ENCODE data around the gene MAML3.

Gene MAML3

DNA sequence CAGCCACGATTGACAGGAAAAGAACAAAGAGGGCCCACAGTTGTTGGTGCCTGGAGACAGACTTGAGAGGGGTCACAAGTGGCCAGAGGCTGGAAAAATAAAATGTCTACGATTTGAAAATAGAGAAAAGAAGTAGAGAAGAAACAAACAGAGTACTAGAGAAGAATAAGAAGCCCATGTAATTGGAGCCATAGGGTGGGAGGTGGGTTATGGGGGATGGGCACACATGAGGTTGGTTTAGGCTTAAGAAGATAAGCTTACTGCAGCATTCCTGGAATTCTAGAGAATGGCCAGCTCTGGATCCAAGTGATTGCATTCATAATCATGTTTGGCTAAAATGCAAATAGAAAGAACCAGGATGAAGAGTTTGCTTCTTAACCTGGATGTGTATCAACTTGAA is 210.7 kb downstream of the MAML3 start:
- Histone ChIP-seq H3K36me3 (ENCODE audit: control insufficient read depth, low read length) (no peaks in the 10 kb centered on the region), H4K20me1 (ENCODE audit: control insufficient read depth, insufficient read depth, low read depth, low read length) (no peaks in the 10 kb centered on the region), H3K27me3 (ENCODE audit: control insufficient read depth, low read length) (no peaks in the 10 kb centered on the region), H3K4me3 (ENCODE audit: low read length) (no peak overlapping the region), H3F3A (ENCODE audit: control insufficient read depth, insufficient read depth) (no peaks in the 10 kb centered on the region; the same call in 1 of the 2 replicates), H3K79me2 (ENCODE audit: control insufficient read depth, low read length) (peaks cover 10% of the 10 kb centered on the region), H3K27ac (ENCODE audit: low read depth, low read length) (no peak overlapping the region), H3K9me2 (replicated peaks; ENCODE audit: control insufficient read depth, low read length) (no peaks in the 10 kb centered on the region), H3K4me1 (ENCODE audit: control insufficient read depth, low read length) (peaks cover 32% of the 10 kb centered on the region), H3K4me2 (ENCODE audit: low read length) (no peak overlapping the region), H3K9me3 (ENCODE audit: control insufficient read depth, insufficient read depth, low read length) (no peaks in the 10 kb centered on the region)
- TF ChIP-seq CTCF (IDR thresholded peaks at IDR 0.05; ENCODE audit: low read depth, low read length, poor library complexity, severe bottlenecking) (no peak), EZH2phosphoT487 (IDR thresholded peaks at IDR 0.05; ENCODE audit: borderline replicate concordance, low read length) (no peak)

DNA sequence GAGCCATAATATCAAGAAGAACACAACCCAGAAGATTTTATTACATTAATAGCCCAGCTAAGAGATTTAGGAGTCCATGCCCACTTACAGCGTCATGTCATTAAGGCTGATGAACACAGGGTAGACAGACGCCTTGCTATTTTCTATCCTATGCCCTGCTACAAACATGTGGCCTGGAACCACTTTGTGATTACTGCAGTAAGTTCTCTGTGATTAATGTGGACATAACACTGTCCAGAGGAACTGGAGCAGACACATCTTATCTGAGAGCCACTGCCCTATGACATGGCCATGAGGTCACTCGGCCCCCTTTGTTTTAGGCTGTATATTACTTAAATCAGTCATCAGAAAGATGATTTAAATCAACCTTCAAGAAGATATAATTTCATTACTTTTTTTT is 211.7 kb downstream of the MAML3 start:
- no peak overlapping the region for H3K27ac ChIP-seq (ENCODE audit: low read depth, low read length)
- H3K4me3 ChIP-seq (ENCODE audit: low read length), result no peak overlapping the region
- TF ChIP-seq CTCF (IDR thresholded peaks at IDR 0.05; ENCODE audit: low read depth, low read length, poor library complexity, severe bottlenecking) (no peak), EZH2phosphoT487 (IDR thresholded peaks at IDR 0.05; ENCODE audit: borderline replicate concordance, low read length) (no peak)

DNA sequence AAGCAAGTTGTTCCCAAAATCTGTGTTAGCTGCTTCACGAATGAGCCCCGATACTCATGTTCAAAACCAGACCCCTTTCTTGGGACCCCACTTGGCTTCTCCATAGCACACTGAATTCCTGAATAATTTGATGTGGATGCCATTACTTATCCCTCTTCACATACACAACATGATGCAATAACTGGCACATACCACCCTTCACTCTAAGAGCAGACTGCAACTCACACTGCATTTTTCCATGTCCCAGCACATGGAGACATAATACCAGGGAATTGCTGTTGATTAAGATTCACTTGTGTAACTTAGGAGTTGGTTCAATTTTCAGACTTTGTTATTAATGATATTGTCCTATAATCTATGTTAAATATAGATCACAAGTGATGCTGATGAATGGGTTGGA is 213.4 kb downstream of the MAML3 start:
- Histone ChIP-seq H3K9me2 (replicated peaks; ENCODE audit: control insufficient read depth, low read length) (no peaks in the 10 kb centered on the region), H3F3A (ENCODE audit: control insufficient read depth, insufficient read depth) (no peaks in the 10 kb centered on the region), H3K27ac (ENCODE audit: low read depth, low read length) (no peak overlapping the region), H3K4me1 (ENCODE audit: control insufficient read depth, low read length) (peaks cover 6% of the 10 kb centered on the region), H3K27me3 (ENCODE audit: control insufficient read depth, low read length) (no peaks in the 10 kb centered on the region), H3K4me2 (ENCODE audit: low read length) (no peak overlapping the region), H3K4me3 (ENCODE audit: low read length) (no peak overlapping the region), H4K20me1 (ENCODE audit: control insufficient read depth, insufficient read depth, low read depth, low read length) (no peaks in the 10 kb centered on the region), H3K9me3 (ENCODE audit: control insufficient read depth, insufficient read depth, low read length) (no peaks in the 10 kb centered on the region), H3K79me2 (ENCODE audit: control insufficient read depth, low read length) (no peaks in the 10 kb centered on the region), H3K36me3 (ENCODE audit: control insufficient read depth, low read length) (no peaks in the 10 kb centered on the region)
- TF ChIP-seq CTCF (IDR thresholded peaks at IDR 0.05; ENCODE audit: low read depth, low read length, poor library complexity, severe bottlenecking) (no peak), EZH2phosphoT487 (IDR thresholded peaks at IDR 0.05; ENCODE audit: borderline replicate concordance, low read length) (no peak)

More for the DNA sequence above, 211.7 kb downstream of the MAML3 start:
- Histone ChIP-seq H3K36me3 (ENCODE audit: control insufficient read depth, low read length) (no peaks in the 10 kb centered on the region), H3K79me2 (ENCODE audit: control insufficient read depth, low read length) (peaks cover 7% of the 10 kb centered on the region), H3K27me3 (ENCODE audit: control insufficient read depth, low read length) (no peaks in the 10 kb centered on the region), H3K4me2 (ENCODE audit: low read length) (no peak overlapping the region), H3K9me2 (replicated peaks; ENCODE audit: control insufficient read depth, low read length) (no peaks in the 10 kb centered on the region), H3K9me3 (ENCODE audit: control insufficient read depth, insufficient read depth, low read length) (no peaks in the 10 kb centered on the region), H4K20me1 (ENCODE audit: control insufficient read depth, insufficient read depth, low read depth, low read length) (no peaks in the 10 kb centered on the region), H3F3A (ENCODE audit: control insufficient read depth, insufficient read depth) (no peaks in the 10 kb centered on the region), H3K4me1 (ENCODE audit: control insufficient read depth, low read length) (peaks cover 22% of the 10 kb centered on the region)

DNA sequence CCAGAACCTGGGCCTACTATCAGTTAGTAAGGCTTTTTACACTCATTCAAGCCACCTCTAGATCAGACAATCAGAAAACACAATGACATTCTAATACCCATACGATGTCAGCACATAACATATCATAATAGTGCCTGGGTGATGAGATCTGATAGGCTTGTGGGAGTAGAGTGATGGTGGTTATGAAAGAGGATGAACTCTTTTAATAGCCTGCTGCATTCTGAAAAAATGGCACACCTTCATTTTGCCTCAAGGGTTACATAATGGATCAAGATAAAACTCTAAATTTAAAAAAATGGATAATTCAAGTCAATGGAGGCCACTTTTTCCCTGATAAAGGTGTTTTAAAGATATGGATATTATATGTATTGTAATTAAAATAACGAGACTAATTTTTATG is 215.6 kb downstream of the MAML3 start:
- H3K36me3 ChIP-seq (ENCODE audit: control insufficient read depth, low read length), result no peaks in the 10 kb centered on the region
- no peaks in the 10 kb centered on the region for H3K4me1 ChIP-seq (ENCODE audit: control insufficient read depth, low read length)
- H3K27me3 ChIP-seq (ENCODE audit: control insufficient read depth, low read length), result no peaks in the 10 kb centered on the region
- H3K4me2 ChIP-seq (ENCODE audit: low read length), result no peak overlapping the region
- no peaks in the 10 kb centered on the region for H3K79me2 ChIP-seq (ENCODE audit: control insufficient read depth, low read length)
- no peaks in the 10 kb centered on the region for H3K9me2 ChIP-seq (replicated peaks; ENCODE audit: control insufficient read depth, low read length)
- H3K4me3 ChIP-seq (ENCODE audit: low read length), result no peak overlapping the region
- TF ChIP-seq EZH2phosphoT487 (IDR thresholded peaks at IDR 0.05; ENCODE audit: borderline replicate concordance, low read length), result no peak
- H4K20me1 ChIP-seq (ENCODE audit: control insufficient read depth, insufficient read depth, low read depth, low read length), result no peaks in the 10 kb centered on the region
- H3K9me3 ChIP-seq (ENCODE audit: control insufficient read depth, insufficient read depth, low read length), result no peaks in the 10 kb centered on the region
- H3F3A ChIP-seq (ENCODE audit: control insufficient read depth, insufficient read depth), result no peaks in the 10 kb centered on the region
- no peak overlapping the region for H3K27ac ChIP-seq (ENCODE audit: low read depth, low read length)

All from DOHH2 (cell line).